HG02798 (cell line): ENCODE measurements around the gene FNDC7.
"Not testable (repeated sequence)": the region's sequence is repeated elsewhere in the genome, so short reads cannot be mapped to it uniquely, and the experiment has no call there.

Experiments
- ATAC-seq: cut with Tn5 transposase; IDR thresholded peaks from one replicate; pipeline ENCODE4 v1.9.1; 2021; ENCODE audit warnings: mild to moderate bottlenecking; ENCODE audit not compliant: unreplicated experiment, poor library complexity

FNDC7 gene

DNA sequence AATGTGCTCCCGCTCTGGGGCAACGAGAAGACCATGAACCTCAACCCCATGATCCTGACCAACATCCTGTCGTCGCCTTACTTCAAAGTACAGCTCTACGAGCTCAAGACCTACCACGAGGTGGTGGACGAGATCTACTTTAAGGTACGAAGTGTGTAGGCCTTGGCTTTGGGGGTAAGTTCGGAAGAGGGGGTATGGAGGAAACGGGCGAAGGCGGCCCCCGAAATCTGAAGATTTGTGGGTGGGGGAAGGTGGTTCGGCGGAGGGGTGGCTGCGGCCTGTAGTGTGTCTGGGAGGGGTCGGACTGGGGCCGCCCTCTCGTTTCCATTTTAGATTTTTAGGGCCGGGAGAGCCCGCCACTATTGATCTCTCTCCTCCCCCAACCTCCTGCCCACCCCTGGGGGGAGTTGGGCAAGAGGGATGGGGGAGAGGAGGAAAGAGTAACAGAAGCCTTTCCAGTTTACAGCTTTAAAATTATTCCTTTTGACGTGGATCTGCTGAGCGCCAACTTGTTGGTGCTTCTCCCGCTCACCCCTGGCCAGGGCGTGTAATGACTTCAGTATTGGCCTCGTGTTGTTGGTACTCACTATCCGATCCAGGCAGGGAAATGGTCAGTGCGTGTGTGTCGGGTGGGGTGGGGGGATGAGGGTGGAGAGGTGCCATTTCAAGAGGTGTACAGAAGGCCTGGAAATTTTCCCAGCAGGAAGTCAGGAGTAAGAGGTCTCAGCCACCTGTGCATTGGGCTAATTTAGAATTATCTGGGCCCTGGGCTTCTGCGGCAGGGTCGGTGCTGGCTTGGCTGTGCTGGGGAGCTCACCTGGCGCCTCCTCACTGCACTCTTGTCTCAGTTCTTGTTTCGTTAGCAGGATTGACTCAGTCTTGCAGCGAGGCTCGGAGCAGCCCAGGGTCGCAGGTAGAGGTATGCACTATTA, 19.7 kb upstream of the FNDC7 start:
- ATAC-seq, result peak; percentile 58

DNA sequence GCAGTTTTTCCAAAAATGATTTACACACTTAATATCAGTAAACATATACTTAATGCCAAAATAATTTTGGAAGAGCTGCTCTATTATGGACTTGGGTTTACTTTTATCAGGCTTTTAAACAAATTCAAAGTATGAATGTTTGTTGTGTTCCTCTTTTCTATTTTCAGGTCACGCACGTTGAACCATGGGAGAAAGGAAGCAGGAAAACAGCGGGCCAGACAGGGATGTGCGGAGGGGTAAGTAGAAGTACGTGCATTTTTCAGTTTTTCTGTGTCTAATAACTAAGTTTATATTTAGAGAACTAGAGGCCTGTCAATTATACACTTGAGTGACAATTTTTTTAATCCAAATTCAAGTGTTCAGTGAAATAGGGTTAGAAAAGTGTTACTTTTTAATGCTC, 17.2 kb upstream of the FNDC7 start:
- no peak for ATAC-seq

GRCh38 chr1:108699375-108700332, 13.1 kb upstream of the FNDC7 start:
- no peak for ATAC-seq

GRCh38 chr1:108701176-108701849, 11.4 kb upstream of the FNDC7 start:
- no peak for ATAC-seq

DNA sequence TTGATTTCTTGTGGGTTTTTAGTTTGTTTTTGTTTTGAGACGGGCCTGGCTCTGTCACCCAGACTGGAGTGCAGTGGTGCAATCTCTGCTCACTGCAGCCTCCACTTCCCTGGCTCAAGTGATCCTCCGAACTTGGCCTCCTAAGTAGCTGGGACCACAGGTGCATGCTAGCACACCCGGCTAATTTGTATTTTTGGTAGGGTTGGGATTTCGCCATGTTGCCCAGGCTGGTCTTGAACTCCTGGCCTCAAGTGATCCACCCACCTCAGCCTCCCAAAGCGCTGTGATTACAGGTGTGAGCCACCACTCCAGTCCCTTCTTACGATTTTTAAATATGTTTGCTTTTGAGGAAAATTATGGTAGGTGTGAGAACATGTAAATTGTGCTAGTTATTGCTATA, 10.6 kb upstream of the FNDC7 start:
- ATAC-seq, result not testable (repeated sequence)

- ATAC-seq, result no peak
Observed at GRCh38 chr1:108703939-108704338, 8.8 kb upstream of the FNDC7 start.

- no peak for ATAC-seq
Observed at GRCh38 chr1:108704496-108704895, 8.2 kb upstream of the FNDC7 start.

GRCh38 chr1:108706643-108707042, 6.1 kb upstream of the FNDC7 start:
- no peak for ATAC-seq

DNA sequence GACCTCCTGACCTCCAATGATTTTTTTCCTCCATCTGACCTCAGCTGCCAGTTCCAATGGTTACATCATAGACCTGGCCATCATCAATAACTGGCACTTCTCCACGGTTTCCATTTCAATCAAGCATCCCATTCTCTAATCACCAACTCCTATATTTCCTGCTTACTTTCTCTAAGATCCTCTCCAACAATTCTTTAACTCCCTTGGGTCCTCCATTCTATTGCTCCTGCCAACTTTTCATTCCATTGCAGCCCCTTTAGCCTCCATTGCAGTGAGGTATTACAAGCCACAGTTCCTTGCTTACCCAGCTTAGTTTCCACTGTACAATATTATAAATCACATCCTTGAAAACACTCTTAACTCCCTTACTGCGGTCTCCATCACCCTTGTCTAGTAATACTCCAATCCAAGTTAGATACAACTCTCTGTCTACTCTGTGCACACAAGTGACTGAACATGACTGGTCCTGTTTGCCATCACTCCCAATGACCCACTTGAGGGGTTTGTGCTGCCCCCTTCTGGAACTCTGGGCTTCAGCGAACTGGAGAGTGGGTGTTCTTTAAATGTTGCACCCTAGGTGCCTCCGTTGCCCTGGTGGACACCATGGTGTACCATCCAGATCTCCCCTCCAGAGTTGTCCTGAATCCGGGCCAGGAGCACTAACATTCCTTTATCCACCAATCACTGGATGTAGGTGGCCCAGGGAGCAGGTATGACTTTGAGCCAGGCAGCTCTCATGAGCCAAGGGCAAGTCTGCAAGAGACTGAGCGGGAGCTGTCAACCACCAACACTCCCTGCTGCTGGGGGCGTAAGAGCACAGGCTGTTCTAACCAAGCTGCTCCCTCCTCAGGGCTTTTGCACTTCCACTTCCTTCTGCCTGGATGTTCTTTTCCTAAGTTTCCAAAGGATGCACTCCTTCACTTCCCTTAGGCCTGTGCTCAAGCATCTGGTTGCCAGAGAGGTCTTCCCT, 3.7 kb upstream of the FNDC7 start:
- peak; percentile 59 for ATAC-seq

- ATAC-seq, result no peak
Observed at GRCh38 chr1:108715932-108716331, 3.2 kb downstream of the FNDC7 start.

DNA sequence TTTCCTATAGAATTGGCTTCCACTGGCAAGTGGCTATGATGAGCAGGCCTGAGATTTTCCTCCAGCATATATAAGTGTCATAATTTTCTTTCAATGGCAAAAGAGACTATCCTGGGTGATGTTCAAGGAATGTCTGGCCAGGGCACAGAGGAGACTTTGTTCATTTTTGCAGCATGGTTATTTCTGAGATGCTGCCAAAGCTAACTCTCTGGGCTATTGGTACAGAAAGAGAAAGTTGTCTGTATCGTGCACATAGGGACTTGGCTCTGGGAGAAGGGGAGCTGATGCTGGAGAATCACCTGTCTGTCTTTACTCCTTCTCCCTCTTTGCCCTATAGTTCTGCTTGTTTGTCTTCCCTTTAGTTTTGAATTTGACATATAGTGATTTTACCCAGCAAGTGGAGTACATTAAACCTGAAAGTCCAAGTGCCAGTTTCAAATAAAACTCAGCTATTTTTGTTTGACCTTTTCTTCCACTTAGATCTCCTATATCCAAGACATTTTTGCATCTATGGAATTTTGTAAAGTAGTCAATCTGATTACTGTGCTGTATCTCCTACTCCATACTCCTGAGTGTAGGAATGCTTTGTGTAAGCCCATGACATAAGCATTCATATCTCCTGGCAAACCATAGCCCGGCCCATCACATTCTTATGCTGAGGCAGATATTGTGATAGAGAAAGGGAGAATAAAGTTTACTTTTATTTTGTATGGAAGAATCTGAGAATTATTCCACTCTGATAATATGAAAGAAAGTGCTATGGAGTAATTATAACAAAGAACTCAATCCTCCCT, 3.9 kb downstream of the FNDC7 start:
- ATAC-seq, result no peak

DNA sequence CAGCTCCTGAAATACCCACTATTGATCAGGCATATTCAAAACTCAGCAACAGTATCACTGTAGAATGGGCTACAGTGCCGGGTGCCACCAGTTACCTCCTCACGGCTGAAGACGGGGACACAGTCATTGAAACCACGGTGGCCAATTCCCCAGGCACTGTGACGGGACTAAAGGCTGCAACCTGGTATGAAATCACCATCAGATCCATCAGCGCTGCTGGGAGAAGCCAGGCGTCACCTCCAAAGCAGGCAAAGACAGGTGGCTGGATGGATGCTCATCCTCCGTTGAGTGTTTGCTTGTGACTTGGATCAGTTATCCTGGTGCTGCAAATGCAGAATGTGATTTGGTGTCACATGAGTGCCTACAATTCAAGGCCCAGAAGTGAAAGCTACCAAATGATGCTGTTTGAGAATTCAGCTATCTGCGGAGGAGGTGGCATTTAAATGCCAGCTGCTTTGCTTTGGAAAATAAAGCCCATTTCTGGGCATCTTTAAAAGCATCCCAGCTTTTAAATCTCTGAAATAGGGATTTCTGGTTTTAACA, 5.1 kb downstream of the FNDC7 start:
- no peak for ATAC-seq

DNA sequence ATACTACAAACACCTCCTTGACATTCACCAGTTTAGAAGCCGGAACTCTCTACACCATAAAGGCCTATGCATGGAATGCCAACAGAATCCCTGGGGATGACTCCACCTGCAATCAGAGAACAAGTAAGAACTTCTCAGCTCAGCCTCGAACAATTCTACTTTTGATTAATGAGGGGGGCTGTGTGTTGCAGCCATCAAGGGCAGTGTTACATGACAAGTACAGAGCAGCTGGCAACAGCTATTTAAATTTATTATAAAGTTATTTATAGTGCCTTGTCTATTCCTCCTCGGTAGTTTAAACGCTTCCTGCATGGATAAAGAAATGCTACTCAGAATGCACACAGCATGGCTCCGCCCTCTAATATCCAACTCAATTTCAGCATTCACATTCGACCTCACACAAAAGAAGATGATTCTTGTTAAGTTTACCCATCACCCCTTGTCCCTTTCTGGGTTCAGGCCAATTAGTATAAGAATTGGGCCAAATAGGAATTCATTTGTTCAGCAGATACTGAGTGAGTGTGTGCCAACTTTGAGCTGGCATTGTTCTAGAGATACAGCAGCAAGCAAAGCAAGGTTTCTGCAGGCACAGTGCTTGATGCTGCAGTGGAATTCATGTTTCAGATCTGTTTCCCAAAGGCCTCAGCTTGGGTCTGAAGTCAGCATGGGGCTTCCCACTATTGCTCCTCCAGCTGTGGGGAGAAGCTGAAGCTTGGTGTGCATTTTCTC, 6.4 kb downstream of the FNDC7 start:
- ATAC-seq, result no peak

DNA sequence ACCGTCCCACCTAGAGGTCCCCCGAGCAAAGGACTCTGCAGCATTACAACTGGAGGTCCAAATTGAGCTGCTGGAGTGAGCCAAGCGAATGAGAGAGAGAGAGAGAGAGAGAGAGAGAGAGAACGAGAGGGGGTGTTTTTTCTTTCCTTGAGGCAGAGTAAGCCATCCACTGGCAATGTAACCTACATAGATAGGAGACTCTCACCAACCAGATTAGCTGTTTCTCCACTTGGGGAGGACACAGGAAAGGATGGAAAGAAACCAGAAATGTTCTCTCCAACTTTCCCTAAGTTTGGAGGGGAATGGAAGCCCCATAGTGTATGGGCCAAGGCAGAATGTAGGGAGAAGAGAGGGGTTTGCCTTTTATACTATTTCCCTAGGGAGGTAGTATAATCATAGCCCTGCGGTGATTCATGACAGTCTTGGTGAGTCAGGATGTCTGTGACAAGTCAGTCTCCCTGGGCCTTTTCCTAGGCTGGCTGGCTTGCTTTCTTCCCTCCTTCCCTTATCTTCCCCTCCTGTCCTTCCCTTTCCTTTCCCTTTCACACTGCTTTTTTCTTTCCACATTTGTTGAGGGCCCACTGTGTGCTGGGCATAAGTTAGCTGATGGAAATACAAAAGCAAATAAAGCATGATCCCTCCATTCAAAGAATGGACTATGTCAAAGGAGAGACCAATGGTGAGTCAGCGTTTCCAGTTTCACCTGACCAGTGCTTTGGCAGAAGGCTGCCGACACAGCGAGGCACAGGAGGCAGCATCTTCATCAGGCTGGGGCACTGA, 7.1 kb downstream of the FNDC7 start:
- ATAC-seq, result no peak

DNA sequence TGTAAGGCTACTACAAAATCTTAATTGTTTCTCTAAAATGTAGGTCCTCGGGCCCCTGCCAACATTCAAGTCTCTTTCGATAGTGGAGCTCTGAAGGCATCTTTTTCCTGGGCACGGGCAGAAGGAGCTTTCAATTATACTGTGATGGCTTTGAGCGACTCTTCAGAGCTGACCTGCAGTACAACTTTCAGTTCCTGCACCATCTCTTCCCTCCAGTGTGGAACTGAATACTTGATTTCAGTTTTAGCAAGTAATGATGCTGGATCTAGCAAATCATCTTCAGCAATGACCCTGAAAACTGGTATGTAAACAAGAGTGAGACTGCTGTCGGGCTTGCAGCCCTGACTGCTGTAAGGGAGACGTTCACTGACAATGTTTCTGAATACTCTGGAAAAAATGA, 9.6 kb downstream of the FNDC7 start:
- ATAC-seq, result no peak

GRCh38 chr1:108725906-108726305, 13.2 kb downstream of the FNDC7 start:
- ATAC-seq, result no peak

DNA sequence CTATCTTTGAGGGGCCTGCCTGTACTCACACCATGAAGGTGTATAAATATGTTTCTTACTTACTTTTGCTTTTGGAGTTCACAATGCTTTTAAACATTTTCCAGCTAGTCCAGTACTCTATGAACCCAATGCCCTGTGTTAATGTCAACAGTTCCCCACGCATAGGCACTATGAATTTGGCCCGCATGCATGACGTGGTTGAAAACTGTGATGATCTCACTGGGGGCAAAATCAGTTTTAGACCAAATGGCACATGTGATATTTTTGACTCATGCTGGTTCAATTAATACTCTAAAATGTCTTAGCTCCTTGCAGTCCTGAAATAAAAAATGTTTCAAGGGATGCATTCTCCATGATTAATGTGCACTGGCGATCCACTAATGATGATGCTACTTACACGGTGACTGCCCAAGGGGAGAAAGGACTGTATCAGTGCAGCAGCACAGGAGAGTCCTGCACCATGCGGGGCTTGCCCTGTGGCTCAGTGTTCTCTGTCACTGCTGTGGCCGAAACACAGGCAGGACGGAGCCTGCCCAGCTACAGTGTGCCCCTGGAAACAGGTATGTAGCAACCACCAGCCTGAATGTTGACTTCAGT, 15.7 kb downstream of the FNDC7 start:
- no peak for ATAC-seq
